NB4 (cell line): ENCODE data around the gene OFD1.

ENCODE experiments used
- MYC ChIP-seq: IDR thresholded peaks from 2 replicates; pipeline ENCODE4 v1.6.1; 2011; ENCODE audit warnings: low read depth, low read length
- POLR2A ChIP-seq: IDR thresholded peaks from 2 replicates; pipeline ENCODE4 v1.6.1; 2011; ENCODE audit warnings: mild to moderate bottlenecking; ENCODE audit not compliant: insufficient read length; ENCODE audit errors: extremely low read depth
- TF ChIP-seq, protein P1 (sequence below): IDR thresholded peaks from one replicate; pipeline ENCODE4 v1.5.1; 2012; ENCODE audit warnings: low read depth, low read length

DNA sequence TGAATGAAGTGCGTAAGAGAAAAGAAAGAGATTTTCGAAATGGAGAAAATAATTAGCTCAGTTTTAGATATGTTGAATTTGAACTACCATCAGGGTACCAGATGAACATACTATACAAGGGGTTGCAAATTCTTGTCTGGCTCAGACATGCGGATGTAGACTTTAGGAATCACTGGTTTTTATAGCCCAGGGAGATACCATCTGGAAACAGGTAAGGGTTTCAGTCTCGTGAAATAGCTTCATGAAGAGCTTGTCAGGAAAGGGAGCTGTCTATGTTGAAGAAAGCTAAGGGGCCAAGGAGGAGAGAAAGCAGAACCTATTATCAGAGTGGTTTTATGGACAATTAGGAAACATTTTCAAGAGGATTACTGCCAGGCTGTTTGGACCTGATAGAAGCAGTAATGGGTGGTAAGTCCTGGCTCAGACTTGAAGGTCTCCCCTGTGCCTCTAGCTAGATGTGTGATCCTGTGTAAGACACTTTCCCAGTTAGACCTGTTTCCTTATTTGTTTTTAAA is 38.9 kb upstream of the OFD1 start:
- TF ChIP-seq, protein P1, sequence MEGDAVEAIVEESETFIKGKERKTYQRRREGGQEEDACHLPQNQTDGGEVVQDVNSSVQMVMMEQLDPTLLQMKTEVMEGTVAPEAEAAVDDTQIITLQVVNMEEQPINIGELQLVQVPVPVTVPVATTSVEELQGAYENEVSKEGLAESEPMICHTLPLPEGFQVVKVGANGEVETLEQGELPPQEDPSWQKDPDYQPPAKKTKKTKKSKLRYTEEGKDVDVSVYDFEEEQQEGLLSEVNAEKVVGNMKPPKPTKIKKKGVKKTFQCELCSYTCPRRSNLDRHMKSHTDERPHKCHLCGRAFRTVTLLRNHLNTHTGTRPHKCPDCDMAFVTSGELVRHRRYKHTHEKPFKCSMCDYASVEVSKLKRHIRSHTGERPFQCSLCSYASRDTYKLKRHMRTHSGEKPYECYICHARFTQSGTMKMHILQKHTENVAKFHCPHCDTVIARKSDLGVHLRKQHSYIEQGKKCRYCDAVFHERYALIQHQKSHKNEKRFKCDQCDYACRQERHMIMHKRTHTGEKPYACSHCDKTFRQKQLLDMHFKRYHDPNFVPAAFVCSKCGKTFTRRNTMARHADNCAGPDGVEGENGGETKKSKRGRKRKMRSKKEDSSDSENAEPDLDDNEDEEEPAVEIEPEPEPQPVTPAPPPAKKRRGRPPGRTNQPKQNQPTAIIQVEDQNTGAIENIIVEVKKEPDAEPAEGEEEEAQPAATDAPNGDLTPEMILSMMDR: no peak
- no peak for TF ChIP-seq POLR2A
- TF ChIP-seq MYC: no peak
